ENCODE results near the gene MYADM.

Gene MYADM

GRCh38 chr19:53892301-53892980 lies 24.8 kb downstream of the MYADM start:
- no peak for DNase-seq

- no peak for DNase-seq
Measured at GRCh38 chr19:53892981-53893325, 25.3 kb downstream of the MYADM start.

GRCh38 chr19:53894707-53895106 lies 27.0 kb downstream of the MYADM start:
- no peak for DNase-seq

GRCh38 chr19:53896682-53897081 lies 29.0 kb downstream of the MYADM start:
- no peak for DNase-seq

GRCh38 chr19:53897459-53897858 lies 29.8 kb downstream of the MYADM start:
- DNase-seq: no peak

GRCh38 chr19:53898166-53898565 lies 30.5 kb downstream of the MYADM start:
- DNase-seq: no peak

- no peak for DNase-seq
Measured at GRCh38 chr19:53898636-53899341, 31.1 kb downstream of the MYADM start.

- no peak for DNase-seq
Measured at GRCh38 chr19:53900191-53900860, 32.6 kb downstream of the MYADM start.

GRCh38 chr19:53903055-53903680 lies 35.5 kb downstream of the MYADM start:
- DNase-seq: no peak

- no peak for DNase-seq
Measured at GRCh38 chr19:53904909-53905308, 37.2 kb downstream of the MYADM start.

- no peak for DNase-seq
Measured at GRCh38 chr19:53905787-53906186, 38.1 kb downstream of the MYADM start.

GRCh38 chr19:53906211-53907192 lies 38.8 kb downstream of the MYADM start:
- no peak for DNase-seq

- no peak for DNase-seq
Measured at GRCh38 chr19:53907193-53907581, 39.5 kb downstream of the MYADM start.

- DNase-seq: no peak
Measured at GRCh38 chr19:53907690-53908089, 40.0 kb downstream of the MYADM start.

GRCh38 chr19:53908106-53908934 lies 40.6 kb downstream of the MYADM start:
- no peak for DNase-seq

GRCh38 chr19:53908935-53909415 lies 41.3 kb downstream of the MYADM start, which contains the start of gene CACNG7:
CACNG7 (plus strand) TSS chr19:53909278; CDS start chr19:53912832, 3,554 bp downstream.
- DNase-seq: no peak

GRCh38 chr19:53909471-53910169 lies 41.9 kb downstream of the MYADM start:
- no peak for DNase-seq

- no peak for DNase-seq
Measured at GRCh38 chr19:53910170-53910518, 42.5 kb downstream of the MYADM start.

- DNase-seq: no peak
Measured at GRCh38 chr19:53912653-53913052, 45.0 kb downstream of the MYADM start.

GRCh38 chr19:53915000-53915399 lies 47.3 kb downstream of the MYADM start:
- DNase-seq: no peak

GRCh38 chr19:53916004-53916403 lies 48.3 kb downstream of the MYADM start:
- no peak for DNase-seq
